Activated CD8-positive, alpha-beta memory T cell treated with anti-CD3 and anti-CD28 coated beads, Interleukin-2, amount 10 ng/mL, durations not matched to agents 7 days and 5 days (primary cell): Measurements from ENCODE around the gene FRA10AC1. TPM values are rescaled to one million over a fixed set of nuclear protein-coding genes. Genes with fewer than 3 reads are reported as not detected.

Experiments
- ATAC-seq: fragments of 150-1000 bp; cut with Tn5 transposase; one replicate; pipeline ENCODE4 v1.10.0; 2021; ENCODE audit warnings: moderate library complexity
- CTCF ChIA-PET: fragments of 350-600 bp; sonication (Branson Sonifier 250); formaldehyde crosslinking; loops from one replicate; lab custom pipeline; 2021; ENCODE audit warnings: antibody characterized with exemption; lab: Charles Lee
- DNase-seq: peaks from one replicate; pipeline ENCODE4 v3.0.0-alpha.2; 2020
- H3K27ac Mint-ChIP-seq: one replicate; pipeline ENCODE4 v1.8.0; 2021; ENCODE audit warnings: mild to moderate bottlenecking, mixed read lengths
- H3K27me3 Mint-ChIP-seq: one replicate; pipeline ENCODE4 v1.8.0; 2021; ENCODE audit warnings: mixed read lengths
- H3K36me3 Mint-ChIP-seq: one replicate; pipeline ENCODE4 v1.8.0; 2021; ENCODE audit warnings: mild to moderate bottlenecking, mixed read lengths
- H3K4me1 Mint-ChIP-seq: one replicate; pipeline ENCODE4 v1.8.0; 2021; ENCODE audit warnings: mixed read lengths
- H3K4me3 Mint-ChIP-seq: one replicate; pipeline ENCODE4 v1.8.0; 2021; ENCODE audit warnings: mild to moderate bottlenecking, moderate library complexity, mixed read lengths
- H3K9me3 Mint-ChIP-seq: one replicate; pipeline ENCODE4 v1.8.0; 2022; ENCODE audit warnings: low read depth, mixed read lengths
- total RNA-seq, 2 experiments: library from RNA; stranded (reverse); gene quantifications; one replicate each; pipeline ENCODE4 v1.2.3, GENCODE V29; 2021

The FRA10AC1 gene
- total RNA-seq, 2 experiments from 2014 or later, result 12.5 to 12.8 TPM

DNA sequence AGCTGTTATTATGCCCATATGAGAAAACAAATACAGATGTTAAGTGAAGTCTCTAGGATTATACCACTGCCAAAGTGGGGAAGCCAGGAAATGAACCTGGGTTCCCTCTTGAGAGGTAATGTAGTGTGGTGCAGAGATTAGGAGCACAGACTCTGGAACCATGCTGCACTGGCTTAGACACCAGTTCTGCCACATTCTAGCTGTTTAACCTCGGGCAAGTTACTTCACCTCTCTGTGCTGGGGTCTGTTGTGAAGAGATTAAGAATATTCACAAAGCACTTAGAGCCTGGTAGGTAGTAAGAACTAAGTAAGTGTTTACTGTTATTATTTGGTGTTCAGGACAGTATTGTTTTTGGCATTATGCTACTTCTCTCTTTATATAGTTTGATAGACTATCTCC, 48.2 kb downstream of the FRA10AC1 start:
- Mint-ChIP-seq H3K36me3 (no peaks in the 10 kb centered on the region), H3K4me3 (no peak overlapping the region), H3K27ac (no peak overlapping the region), H3K27me3 (peaks cover 5% of the 10 kb centered on the region), H3K9me3 (no peaks in the 10 kb centered on the region), H3K4me1 (no peaks in the 10 kb centered on the region)
- no peak for DNase-seq
- no peak for ATAC-seq
- CTCF ChIA-PET, result interaction anchor here (1.2 kb wide), 1 partner anchor 61 kb away, joined by 3 read pairs; no protein-coding TSS in a partner anchor

DNA sequence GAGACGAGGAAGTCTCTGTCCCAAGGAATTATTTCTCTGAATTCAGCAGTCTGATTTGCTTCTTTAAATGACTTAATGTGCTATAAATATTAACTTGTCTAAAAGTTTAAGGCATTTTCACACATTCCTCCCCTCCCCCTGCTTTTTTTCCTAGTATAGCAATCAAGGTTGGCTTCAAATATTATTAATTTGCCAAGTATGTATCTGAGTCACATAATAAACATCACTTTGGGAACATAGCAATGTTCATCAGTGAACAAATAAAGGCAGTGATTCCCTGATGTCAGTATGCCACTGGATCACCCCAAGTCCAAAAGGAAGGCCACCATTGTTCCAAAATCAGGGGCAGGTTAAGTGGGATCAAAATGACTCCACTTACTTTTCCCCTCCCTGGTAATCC, 49.5 kb downstream of the FRA10AC1 start:
- CTCF ChIA-PET, result no interaction called here
- peaks cover 10% of the 10 kb centered on the region for H3K27me3 Mint-ChIP-seq
- DNase-seq, result no peak
- no peak for ATAC-seq
- no peaks in the 10 kb centered on the region for H3K4me1 Mint-ChIP-seq
- H3K36me3 Mint-ChIP-seq, result no peaks in the 10 kb centered on the region
- no peak overlapping the region for H3K4me3 Mint-ChIP-seq
- H3K9me3 Mint-ChIP-seq, result no peaks in the 10 kb centered on the region
- H3K27ac Mint-ChIP-seq, result no peak overlapping the region

DNA sequence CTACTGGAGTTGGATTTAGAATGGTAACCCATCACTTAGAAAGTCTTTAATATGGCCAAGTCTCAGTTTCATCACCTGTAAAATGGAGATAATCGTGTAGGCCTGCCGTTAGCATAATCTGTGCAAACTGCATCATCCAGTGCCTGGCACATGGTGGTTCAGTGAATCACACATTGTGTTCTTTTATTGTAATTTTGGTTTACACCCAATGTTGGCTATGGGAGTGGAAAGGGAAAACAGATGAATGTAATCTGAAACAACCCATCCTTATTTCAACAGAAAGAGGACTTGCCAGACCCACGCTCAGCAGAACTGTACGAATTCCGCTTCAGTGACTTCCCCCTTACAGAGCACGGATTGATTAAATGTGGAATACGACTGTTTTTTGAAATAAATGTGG, 62.6 kb downstream of the FRA10AC1 start:
- ATAC-seq, result no peak
- H3K4me3 Mint-ChIP-seq, result no peak overlapping the region
- no peaks in the 10 kb centered on the region for H3K36me3 Mint-ChIP-seq

DNA sequence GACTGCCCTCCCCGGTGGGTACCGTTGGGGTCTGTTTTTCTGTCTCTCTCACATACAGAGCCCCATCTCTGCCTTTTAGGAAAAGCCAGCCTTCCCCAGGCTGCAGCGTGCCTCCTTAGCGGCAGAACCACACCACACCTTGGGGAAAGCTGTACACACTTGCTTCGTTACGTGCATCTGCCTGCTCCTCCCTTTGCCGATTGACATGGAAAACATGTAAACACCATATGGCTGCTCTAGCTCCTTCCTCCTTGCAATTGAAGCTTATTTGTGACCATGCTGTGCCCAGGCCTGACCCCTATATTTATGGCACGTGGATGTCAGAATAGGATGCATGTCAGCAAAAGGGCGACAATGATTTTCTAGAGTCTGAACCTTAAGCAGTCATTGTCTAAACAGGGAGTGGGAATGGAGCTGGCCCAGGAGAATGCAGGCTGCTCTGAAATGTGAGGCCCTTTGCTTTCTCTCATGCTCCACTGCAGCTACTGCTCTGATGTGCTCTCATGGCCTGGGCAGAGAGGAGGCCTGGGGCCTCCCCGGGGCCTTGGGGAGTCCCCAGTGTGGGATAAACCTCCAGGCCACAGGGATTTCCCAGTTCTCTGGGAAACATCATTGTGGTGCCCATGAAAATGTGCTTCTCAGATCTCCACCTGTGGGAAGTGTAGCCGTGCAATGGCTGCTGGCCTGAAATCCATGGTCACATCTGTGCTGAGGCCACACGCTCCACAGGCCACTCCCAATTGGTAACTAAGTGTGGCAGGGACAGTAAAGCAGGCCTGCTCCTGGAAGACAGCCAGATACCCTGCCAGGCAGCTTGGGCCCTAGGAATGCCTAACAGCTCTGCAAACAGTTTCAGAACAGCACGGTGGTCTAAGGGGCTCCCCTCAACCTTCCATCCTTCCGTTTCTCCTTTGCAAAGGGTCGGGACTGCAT, 71.5 kb downstream of the FRA10AC1 start:
- Mint-ChIP-seq H3K27ac (no peak overlapping the region), H3K27me3 (peaks cover 11% of the 10 kb centered on the region), H3K4me1 (no peaks in the 10 kb centered on the region), H3K9me3 (no peaks in the 10 kb centered on the region), H3K36me3 (no peaks in the 10 kb centered on the region), H3K4me3 (no peak overlapping the region)
- no peak for DNase-seq
- CTCF ChIA-PET, result no interaction called here
- ATAC-seq, result no peak

More for the DNA sequence above, 62.6 kb downstream of the FRA10AC1 start:
- Mint-ChIP-seq H3K4me1 (no peaks in the 10 kb centered on the region), H3K27ac (no peak overlapping the region), H3K9me3 (no peaks in the 10 kb centered on the region), H3K27me3 (peaks cover 17% of the 10 kb centered on the region)
- DNase-seq, result no peak
- CTCF ChIA-PET, result interaction anchor here (0.7 kb wide), 1 partner anchor 86 kb away, joined by 3 read pairs; no protein-coding TSS in a partner anchor

DNA sequence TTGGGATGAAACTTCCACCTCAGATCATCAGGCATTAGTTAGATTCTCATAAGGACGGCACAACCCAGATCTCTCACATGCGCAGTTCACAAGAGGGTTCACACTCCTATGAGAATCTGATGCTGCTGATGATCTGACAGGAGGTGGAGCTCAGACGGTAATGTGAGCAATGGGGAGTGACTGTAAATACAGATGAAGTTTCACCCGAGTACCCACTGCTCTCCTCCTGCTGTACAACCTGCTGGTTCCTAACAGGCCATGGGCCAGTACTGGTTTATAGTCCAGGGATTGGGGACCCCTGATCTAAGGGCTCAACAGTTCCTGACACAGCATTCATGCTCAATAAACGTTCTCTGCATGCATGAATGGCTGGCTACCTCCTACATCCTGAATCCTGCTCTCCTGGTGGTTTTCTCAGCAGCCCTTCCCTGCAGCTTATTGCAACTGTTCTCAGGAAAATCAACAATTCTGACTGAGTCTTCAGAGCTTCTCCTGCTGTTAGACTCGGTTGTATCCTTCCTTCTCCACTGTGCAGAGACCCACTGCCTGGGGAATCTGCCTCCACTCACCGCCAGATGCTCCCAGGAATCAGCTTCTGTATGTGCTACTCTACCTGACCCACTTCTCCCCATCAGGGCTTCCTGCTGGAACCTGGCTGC, 72.6 kb downstream of the FRA10AC1 start:
- H3K27me3 Mint-ChIP-seq, result peaks cover 11% of the 10 kb centered on the region
- no peaks in the 10 kb centered on the region for H3K4me1 Mint-ChIP-seq
- DNase-seq (no peak), ATAC-seq (no peak)
- no peak overlapping the region for H3K27ac Mint-ChIP-seq
- CTCF ChIA-PET, result no interaction called here
- H3K9me3 Mint-ChIP-seq, result no peaks in the 10 kb centered on the region
- H3K36me3 Mint-ChIP-seq, result no peaks in the 10 kb centered on the region
- H3K4me3 Mint-ChIP-seq, result no peak overlapping the region

DNA sequence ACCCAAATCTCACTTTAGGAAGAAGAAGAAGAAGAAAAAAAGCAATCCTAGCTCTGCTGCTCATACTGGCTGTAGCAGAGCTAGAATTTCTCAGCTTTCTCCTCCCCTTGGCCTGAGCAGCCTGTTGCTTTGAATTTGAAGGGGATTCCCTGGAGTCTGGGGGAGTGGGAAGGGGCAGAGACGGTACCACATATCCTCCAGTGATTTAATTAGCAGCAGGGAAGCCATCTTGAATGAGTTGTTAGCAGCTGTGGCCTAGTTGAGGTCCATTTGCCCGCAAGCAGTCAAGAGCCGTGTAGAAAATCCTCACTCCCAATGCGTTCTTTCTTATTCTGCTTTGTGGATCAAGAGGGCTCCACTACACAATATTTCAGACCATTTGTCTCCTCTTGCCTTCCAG, 73.5 kb downstream of the FRA10AC1 start:
- DNase-seq, result no peak
- CTCF ChIA-PET, result no interaction called here
- no peaks in the 10 kb centered on the region for H3K9me3 Mint-ChIP-seq
- no peak overlapping the region for H3K27ac Mint-ChIP-seq
- peaks cover 14% of the 10 kb centered on the region for H3K27me3 Mint-ChIP-seq
- no peak overlapping the region for H3K4me3 Mint-ChIP-seq
- no peak for ATAC-seq
- H3K4me1 Mint-ChIP-seq, result no peaks in the 10 kb centered on the region
- H3K36me3 Mint-ChIP-seq, result no peaks in the 10 kb centered on the region

DNA sequence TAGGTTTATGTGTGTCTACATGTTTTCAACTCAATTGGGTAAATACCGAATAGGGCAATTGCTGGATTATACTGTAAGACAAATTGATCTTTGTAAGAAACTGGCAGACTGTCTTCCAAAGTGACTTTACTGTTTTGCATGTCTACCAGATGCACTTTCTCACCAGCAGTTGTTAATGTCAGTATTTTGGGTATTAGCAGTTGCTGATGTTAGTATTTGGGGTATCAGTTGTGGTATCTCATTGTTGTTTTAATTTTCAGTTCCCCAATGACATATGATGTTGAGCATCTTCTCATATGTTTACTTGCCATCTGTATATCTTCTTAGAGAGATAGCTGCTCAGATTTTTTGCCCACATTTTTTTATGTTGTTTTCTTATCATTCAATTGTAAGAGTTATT, 79.5 kb downstream of the FRA10AC1 start:
- peaks cover 23% of the 10 kb centered on the region for H3K27me3 Mint-ChIP-seq
- no peaks in the 10 kb centered on the region for H3K36me3 Mint-ChIP-seq
- no peaks in the 10 kb centered on the region for H3K4me1 Mint-ChIP-seq
- ATAC-seq (no peak), DNase-seq (no peak)
- no peaks in the 10 kb centered on the region for H3K9me3 Mint-ChIP-seq
- CTCF ChIA-PET, result no interaction called here
- no peak overlapping the region for H3K27ac Mint-ChIP-seq
- no peak overlapping the region for H3K4me3 Mint-ChIP-seq

DNA sequence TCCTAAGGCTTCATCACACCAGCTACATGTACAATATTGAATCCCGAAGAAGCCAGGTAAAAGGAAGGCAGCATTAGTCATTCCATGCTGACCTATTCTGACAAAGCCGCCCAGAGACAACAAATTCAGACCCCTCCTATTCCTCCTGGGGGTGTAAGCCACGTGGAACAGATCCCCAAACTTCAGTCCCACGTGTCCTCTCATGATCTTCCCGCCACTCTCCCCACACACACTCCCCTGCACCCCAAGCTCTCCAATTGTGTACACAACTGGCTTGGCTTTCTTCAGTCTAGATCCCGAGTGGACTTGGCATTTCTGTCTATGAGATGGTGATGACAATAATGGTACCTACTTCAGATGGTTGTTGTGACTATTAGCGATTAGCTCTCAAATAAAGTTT, 81.5 kb downstream of the FRA10AC1 start:
- H3K27ac Mint-ChIP-seq, result no peak overlapping the region
- peaks cover 22% of the 10 kb centered on the region for H3K27me3 Mint-ChIP-seq
- ATAC-seq, result no peak
- CTCF ChIA-PET, result no interaction called here
- H3K4me3 Mint-ChIP-seq, result no peak overlapping the region
- no peaks in the 10 kb centered on the region for H3K36me3 Mint-ChIP-seq
- DNase-seq, result no peak
- H3K9me3 Mint-ChIP-seq, result no peaks in the 10 kb centered on the region
- H3K4me1 Mint-ChIP-seq, result no peaks in the 10 kb centered on the region

Other genes starting within 250 kb of the FRA10AC1 start
- gene MYOF, start 220.3 kb downstream of the FRA10AC1 start, total RNA-seq, result 1 to 10 TPM; 5.5 to 6.6 TPM
- gene CEP55, start 206.0 kb downstream of the FRA10AC1 start, total RNA-seq, result 10 to 100 TPM; 75.6 to 79.3 TPM
- not detected for gene FFAR4, start 135.9 kb downstream of the FRA10AC1 start, total RNA-seq
- gene RBP4, start 101.4 kb downstream of the FRA10AC1 start, total RNA-seq, result not detected
- not detected for gene PDE6C, start 90.1 kb downstream of the FRA10AC1 start, total RNA-seq
- gene LGI1, start 55.3 kb upstream of the FRA10AC1 start, total RNA-seq, result not detected
- 1 to 10 TPM; 4.1 to 6.1 TPM for gene SLC35G1, start 191.4 kb upstream of the FRA10AC1 start, total RNA-seq